NCI-H1105 (cell line): ENCODE measurements around the gene EEF1G.
"Not testable (repeated sequence)": the region's sequence is repeated elsewhere in the genome, so short reads cannot be mapped to it uniquely, and the experiment has no call there.

ENCODE experiments used
- DNase-seq: peaks from one replicate; lab custom pipeline; 2025; lab: John Stamatoyannopoulos, UW

The EEF1G gene

GRCh38 chr11:62575837-62576236 lies 2.1 kb upstream of the EEF1G start:
- DNase-seq: no peak

- peak; percentile 31 for DNase-seq
Observed at GRCh38 chr11:62575156-62575555, 1.5 kb upstream of the EEF1G start.

DNA sequence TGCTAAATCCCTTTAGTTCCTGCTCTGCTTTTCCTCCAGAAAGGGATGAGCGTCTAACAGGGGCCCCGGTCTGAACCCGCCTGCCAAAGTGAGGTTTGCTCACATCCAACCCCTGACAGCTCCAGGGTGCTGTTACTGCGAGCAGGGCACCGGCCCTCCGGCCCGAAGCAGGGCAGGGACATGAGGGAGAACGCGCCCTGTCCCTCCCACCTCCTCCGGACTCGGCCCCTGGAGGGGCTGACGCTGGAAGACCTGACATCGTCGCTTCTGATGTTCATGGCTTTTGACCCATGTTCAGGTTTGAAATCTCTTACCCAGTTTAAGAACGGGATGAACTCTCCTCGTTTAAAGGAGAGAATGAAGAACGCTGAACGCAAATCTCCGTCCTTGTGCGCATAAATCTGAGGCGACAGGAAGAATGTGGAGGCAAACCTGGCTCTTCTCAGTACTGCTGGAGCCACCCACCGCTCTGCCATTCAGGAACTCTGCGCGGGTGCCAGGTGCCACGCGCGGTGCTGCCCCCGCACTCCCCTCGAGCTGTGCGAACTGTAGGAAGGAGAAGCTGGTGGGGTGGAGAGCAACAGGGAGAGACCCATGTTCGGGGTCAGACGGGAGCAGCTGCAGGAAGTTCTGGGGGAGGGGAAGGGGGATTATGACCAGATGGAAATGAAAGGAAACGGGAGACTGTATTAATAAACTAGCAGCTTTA lies 826 bp upstream of the EEF1G start:
- DNase-seq: peak; percentile 32

DNA sequence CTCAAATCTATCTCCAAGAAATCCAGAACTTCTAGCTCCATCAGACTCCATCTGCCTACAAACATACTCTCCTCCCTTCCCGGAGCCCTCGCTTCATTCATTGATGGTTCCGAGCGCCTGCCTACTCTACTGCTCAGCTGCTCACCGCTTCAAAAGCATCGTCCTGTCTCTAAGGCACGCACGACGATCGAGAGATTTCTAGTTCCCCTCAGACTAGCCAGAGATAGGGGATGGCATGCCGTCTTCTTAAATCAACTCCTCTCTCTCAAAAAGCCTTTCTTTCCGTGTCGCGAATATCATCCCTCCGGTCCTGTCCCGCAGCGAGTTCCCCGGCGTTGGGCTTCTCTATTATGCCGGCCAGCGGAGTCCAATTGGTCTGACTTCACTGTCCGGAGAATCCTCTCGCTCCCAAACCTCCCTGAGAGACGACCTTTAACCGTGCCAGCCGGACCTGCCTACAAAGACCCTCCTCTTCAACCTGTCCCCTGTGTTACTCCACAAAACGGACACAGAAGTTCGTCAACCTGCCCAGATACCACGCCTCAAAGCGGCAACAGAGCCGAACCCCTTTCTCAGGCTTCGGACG lies 592 bp downstream of the EEF1G start:
- DNase-seq: no peak

GRCh38 chr11:62572431-62572830 lies 1.3 kb downstream of the EEF1G start:
- DNase-seq: no peak

DNA sequence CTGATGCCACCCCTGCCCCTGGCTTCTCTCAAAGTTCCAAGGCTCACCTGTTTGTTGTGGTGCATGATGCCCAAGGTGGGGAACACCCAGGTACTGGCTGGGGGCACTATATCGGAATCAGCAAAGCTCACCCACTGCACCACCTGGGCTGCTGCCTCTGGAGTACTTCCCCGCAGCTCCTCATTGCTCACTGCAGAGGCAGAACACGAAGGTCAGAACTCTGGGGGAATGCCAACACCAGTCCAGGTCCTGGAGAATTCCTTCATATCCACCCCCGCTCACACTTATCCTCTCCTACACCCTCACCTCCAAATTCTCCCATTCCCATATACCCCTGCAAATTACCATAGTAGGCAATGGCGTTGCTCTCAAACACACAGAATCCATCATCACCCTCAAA lies 2.2 kb downstream of the EEF1G start:
- DNase-seq: not testable (repeated sequence)

- not testable (repeated sequence) for DNase-seq
Observed at GRCh38 chr11:62570903-62571302, 2.8 kb downstream of the EEF1G start.

DNA sequence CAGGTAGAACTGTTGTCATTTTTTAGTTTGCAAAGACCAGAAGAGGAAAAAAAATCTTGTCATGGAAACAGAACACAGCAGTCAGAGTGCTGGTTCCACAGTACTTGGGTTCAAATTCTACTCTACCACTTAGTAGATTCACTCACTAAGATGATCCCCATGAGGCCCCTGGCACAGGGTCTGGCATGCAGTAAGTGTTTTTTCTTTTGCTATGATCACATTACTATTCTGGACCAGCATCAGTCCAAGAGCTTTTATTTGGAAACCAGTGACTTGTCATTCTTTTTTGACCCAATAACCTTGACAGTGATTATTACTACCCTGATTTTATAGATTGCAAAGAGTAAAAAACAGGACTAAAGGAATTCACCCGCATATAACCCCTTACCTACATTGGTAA lies 4.1 kb downstream of the EEF1G start:
- no peak for DNase-seq

GRCh38 chr11:62567018-62567633 lies 6.6 kb downstream of the EEF1G start:
- no peak for DNase-seq

GRCh38 chr11:62566247-62566646 lies 7.4 kb downstream of the EEF1G start:
- no peak for DNase-seq

- no peak for DNase-seq
Observed at GRCh38 chr11:62565100-62565802, 8.4 kb downstream of the EEF1G start.

- not testable (repeated sequence) for DNase-seq
Observed at GRCh38 chr11:62561677-62562230, 11.9 kb downstream of the EEF1G start.

DNA sequence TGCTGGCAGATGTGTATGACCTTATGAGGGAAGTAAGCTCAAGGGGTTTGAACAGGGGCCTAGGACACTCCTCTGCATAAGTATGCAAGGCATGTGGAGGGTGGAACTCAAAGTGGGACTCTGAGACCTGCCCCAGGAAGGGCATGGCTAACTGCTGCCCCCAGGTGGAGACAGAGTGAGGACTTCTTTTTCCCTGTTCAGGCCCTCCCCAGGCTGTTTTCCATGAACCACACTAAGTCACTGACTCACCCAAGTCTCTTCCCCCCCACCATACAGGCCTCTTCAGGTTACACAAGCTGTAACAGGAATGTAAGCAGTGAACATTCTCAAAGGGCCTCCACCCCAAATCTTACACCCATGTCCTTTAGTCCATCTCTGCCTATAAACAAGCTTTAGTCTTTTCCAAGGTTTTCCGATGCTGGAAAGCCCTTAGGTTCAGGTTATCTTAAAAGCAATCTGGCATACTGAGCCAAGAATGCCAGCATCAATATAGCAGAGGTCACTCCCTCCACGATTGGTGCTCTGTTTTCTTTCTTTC lies 13.1 kb downstream of the EEF1G start:
- no peak for DNase-seq

DNA sequence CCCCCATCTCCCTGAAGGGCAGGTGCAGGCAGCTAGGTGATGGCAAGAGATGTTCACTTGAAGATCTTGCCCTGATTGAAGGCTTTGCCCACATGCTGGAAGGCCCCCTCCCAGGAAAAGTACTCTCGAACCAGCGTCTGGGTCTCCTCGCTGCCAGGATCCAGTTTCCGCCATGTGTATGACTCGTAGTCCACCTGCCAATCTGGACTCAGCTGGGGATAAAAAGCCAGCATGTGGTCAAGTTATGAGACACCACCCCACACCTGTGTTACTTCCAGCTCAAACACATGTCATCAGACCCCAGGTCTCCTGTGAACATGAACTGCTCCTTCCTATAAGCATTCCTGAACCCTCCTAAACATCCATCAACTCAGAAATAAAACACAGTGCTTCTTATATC lies 14.1 kb downstream of the EEF1G start:
- not testable (repeated sequence) for DNase-seq

- DNase-seq: no peak
Observed at GRCh38 chr11:62559204-62559603, 14.5 kb downstream of the EEF1G start.

- no peak for DNase-seq
Observed at GRCh38 chr11:62558669-62559068, 15.0 kb downstream of the EEF1G start.

DNA sequence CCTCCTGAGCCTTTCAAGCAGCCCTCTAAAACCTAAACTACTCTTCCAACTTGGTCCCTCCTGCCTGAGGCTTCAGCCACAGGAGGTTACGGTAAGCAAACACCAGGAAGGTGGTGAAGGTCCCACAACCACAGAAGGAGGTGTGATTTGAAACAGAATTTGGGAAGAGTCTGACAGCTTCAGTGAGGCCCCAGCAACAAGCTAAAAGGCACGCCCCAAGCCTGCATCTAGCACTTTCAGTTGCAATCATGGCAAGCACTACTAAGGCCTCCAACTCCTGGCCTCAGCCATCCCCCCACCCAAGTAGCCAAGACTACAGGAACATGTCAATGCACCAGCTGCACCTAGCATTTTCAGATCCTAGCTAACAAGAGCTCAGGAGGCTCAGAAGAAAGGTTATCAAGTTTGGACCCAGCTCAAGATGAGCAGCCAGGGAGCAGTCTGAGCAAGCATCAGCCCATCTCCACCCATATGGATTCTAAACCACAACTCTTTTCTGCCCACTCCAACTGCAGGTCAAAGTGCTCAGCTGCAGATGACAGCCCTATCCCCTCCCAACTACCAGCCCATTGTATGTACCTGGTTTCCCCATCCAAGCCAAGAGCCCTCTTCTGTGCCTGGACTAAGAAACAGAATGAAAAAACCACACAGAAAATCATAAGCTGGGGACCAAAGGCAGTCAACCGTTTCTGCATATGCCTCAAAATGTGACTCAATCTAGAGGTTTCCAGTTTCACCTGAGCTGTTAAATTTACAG lies 16.6 kb downstream of the EEF1G start:
- DNase-seq: no peak

GRCh38 chr11:62556108-62556874 lies 17.4 kb downstream of the EEF1G start:
- DNase-seq: no peak

- DNase-seq: no peak
Observed at GRCh38 chr11:62555464-62556107, 18.1 kb downstream of the EEF1G start.
